Measurements from ENCODE around the gene CFAP61.

The CFAP61 gene

GRCh38 chr20:20020908-20021307, 31.4 kb upstream of the CFAP61 start:
- DNase-seq (ENCODE audit: low spot score in 2 of 2) (no peak), ATAC-seq (no peak)
- Mint-ChIP-seq H3K4me3 (peak overlapping the region; percentile 30), H3K36me3 (peaks cover 59% of the 10 kb centered on the region), H3K4me1 (peaks cover 60% of the 10 kb centered on the region), H3K9me3 (no peaks in the 10 kb centered on the region), H3K27ac (peak overlapping the region; percentile 85)

- H3K4me1 Mint-ChIP-seq: peaks cover 57% of the 10 kb centered on the region
- H3K9me3 Mint-ChIP-seq: no peaks in the 10 kb centered on the region
- H3K27ac Mint-ChIP-seq: peak overlapping the region; percentile 81
- H3K36me3 Mint-ChIP-seq: peaks cover 66% of the 10 kb centered on the region
- H3K4me3 Mint-ChIP-seq: no peak overlapping the region
- no peak for DNase-seq (ENCODE audit: low spot score in 2 of 2)
- no peak for ATAC-seq
Observed at GRCh38 chr20:20021835-20022234, 30.5 kb upstream of the CFAP61 start.

- peak; percentile 75 for ATAC-seq
- H3K4me3 Mint-ChIP-seq: no peak overlapping the region
- peaks cover 53% of the 10 kb centered on the region for H3K4me1 Mint-ChIP-seq
- H3K27ac Mint-ChIP-seq: no peak overlapping the region
- H3K9me3 Mint-ChIP-seq: no peaks in the 10 kb centered on the region
- no peak for DNase-seq (ENCODE audit: low spot score in 2 of 2)
- H3K36me3 Mint-ChIP-seq: peaks cover 69% of the 10 kb centered on the region
Observed at GRCh38 chr20:20022498-20022897, 29.8 kb upstream of the CFAP61 start.

GRCh38 chr20:20023395-20023794, 28.9 kb upstream of the CFAP61 start:
- no peaks in the 10 kb centered on the region for H3K9me3 Mint-ChIP-seq
- H3K27ac Mint-ChIP-seq: peak overlapping the region; percentile 81
- ATAC-seq (no peak), DNase-seq (ENCODE audit: low spot score in 2 of 2) (no peak)
- H3K4me1 Mint-ChIP-seq: peaks cover 45% of the 10 kb centered on the region
- H3K36me3 Mint-ChIP-seq: peaks cover 70% of the 10 kb centered on the region
- no peak overlapping the region for H3K4me3 Mint-ChIP-seq

GRCh38 chr20:20024942-20025341, 27.4 kb upstream of the CFAP61 start:
- peak overlapping the region; percentile 81 for H3K27ac Mint-ChIP-seq
- H3K4me1 Mint-ChIP-seq: peaks cover 30% of the 10 kb centered on the region
- DNase-seq (ENCODE audit: low spot score in 2 of 2) (no peak), ATAC-seq (no peak)
- H3K36me3 Mint-ChIP-seq: peaks cover 73% of the 10 kb centered on the region
- H3K4me3 Mint-ChIP-seq: no peak overlapping the region
- H3K9me3 Mint-ChIP-seq: no peaks in the 10 kb centered on the region

- Mint-ChIP-seq H3K36me3 (peaks cover 91% of the 10 kb centered on the region), H3K4me1 (peaks cover 8% of the 10 kb centered on the region), H3K9me3 (no peaks in the 10 kb centered on the region), H3K27ac (no peak overlapping the region), H3K4me3 (no peak overlapping the region)
- no peak for DNase-seq (ENCODE audit: low spot score in 2 of 2)
- no peak for ATAC-seq
Observed at GRCh38 chr20:20027284-20027683, 25.0 kb upstream of the CFAP61 start.

GRCh38 chr20:20031790-20032189, 20.5 kb upstream of the CFAP61 start:
- no peak overlapping the region for H3K27ac Mint-ChIP-seq
- DNase-seq (ENCODE audit: low spot score in 2 of 2) (no peak), ATAC-seq (no peak)
- no peaks in the 10 kb centered on the region for H3K4me1 Mint-ChIP-seq
- peaks cover 97% of the 10 kb centered on the region for H3K36me3 Mint-ChIP-seq
- no peak overlapping the region for H3K4me3 Mint-ChIP-seq
- H3K9me3 Mint-ChIP-seq: no peaks in the 10 kb centered on the region

GRCh38 chr20:20034486-20034885, 17.8 kb upstream of the CFAP61 start:
- Mint-ChIP-seq H3K36me3 (peaks cover 97% of the 10 kb centered on the region), H3K27ac (no peak overlapping the region), H3K4me1 (no peaks in the 10 kb centered on the region), H3K9me3 (no peaks in the 10 kb centered on the region), H3K4me3 (no peak overlapping the region)
- no peak for DNase-seq (ENCODE audit: low spot score in 2 of 2)
- ATAC-seq: no peak

- no peak for ATAC-seq
- DNase-seq (ENCODE audit: low spot score in 2 of 2): no peak
- H3K4me3 Mint-ChIP-seq: no peak overlapping the region
- H3K27ac Mint-ChIP-seq: peak overlapping the region; percentile 0
- H3K4me1 Mint-ChIP-seq: no peaks in the 10 kb centered on the region
- H3K36me3 Mint-ChIP-seq: peaks cover 98% of the 10 kb centered on the region
- H3K9me3 Mint-ChIP-seq: no peaks in the 10 kb centered on the region
Observed at GRCh38 chr20:20036756-20037155, 15.6 kb upstream of the CFAP61 start.

GRCh38 chr20:20037960-20038359, 14.4 kb upstream of the CFAP61 start:
- DNase-seq (ENCODE audit: low spot score in 2 of 2) (no peak), ATAC-seq (no peak)
- no peaks in the 10 kb centered on the region for H3K4me1 Mint-ChIP-seq
- no peak overlapping the region for H3K27ac Mint-ChIP-seq
- no peaks in the 10 kb centered on the region for H3K9me3 Mint-ChIP-seq
- peaks cover 100% of the 10 kb centered on the region for H3K36me3 Mint-ChIP-seq
- no peak overlapping the region for H3K4me3 Mint-ChIP-seq

GRCh38 chr20:20038586-20038985, 13.7 kb upstream of the CFAP61 start:
- Mint-ChIP-seq H3K9me3 (no peaks in the 10 kb centered on the region), H3K4me1 (no peaks in the 10 kb centered on the region), H3K4me3 (no peak overlapping the region), H3K36me3 (peaks cover 100% of the 10 kb centered on the region), H3K27ac (no peak overlapping the region)
- no peak for DNase-seq (ENCODE audit: low spot score in 2 of 2)
- no peak for ATAC-seq

GRCh38 chr20:20039752-20040387, 12.5 kb upstream of the CFAP61 start:
- H3K36me3 Mint-ChIP-seq: peaks cover 100% of the 10 kb centered on the region
- no peaks in the 10 kb centered on the region for H3K9me3 Mint-ChIP-seq
- no peak overlapping the region for H3K4me3 Mint-ChIP-seq
- H3K4me1 Mint-ChIP-seq: peaks cover 7% of the 10 kb centered on the region
- DNase-seq (ENCODE audit: low spot score in 2 of 2): no peak
- no peak for ATAC-seq
- no peak overlapping the region for H3K27ac Mint-ChIP-seq

- Mint-ChIP-seq H3K4me1 (peaks cover 20% of the 10 kb centered on the region), H3K27ac (peak overlapping the region; percentile 99), H3K36me3 (peaks cover 53% of the 10 kb centered on the region), H3K9me3 (no peaks in the 10 kb centered on the region), H3K4me3 (peak overlapping the region; percentile 99)
- no peak for DNase-seq (ENCODE audit: low spot score in 2 of 2)
- ATAC-seq: peak; percentile 64
Observed at GRCh38 chr20:20051767-20052073, 612 bp upstream of the CFAP61 start.

GRCh38 chr20:20060234-20060998, 8.1 kb downstream of the CFAP61 start:
- Mint-ChIP-seq H3K9me3 (no peaks in the 10 kb centered on the region), H3K4me1 (no peaks in the 10 kb centered on the region), H3K4me3 (no peak overlapping the region), H3K27ac (no peak overlapping the region), H3K36me3 (no peaks in the 10 kb centered on the region)
- ATAC-seq (peak; percentile 37), DNase-seq (ENCODE audit: low spot score in 2 of 2) (no peak)

GRCh38 chr20:20063941-20064702, 11.8 kb downstream of the CFAP61 start:
- no peaks in the 10 kb centered on the region for H3K4me1 Mint-ChIP-seq
- DNase-seq (ENCODE audit: low spot score in 2 of 2) (no peak), ATAC-seq (no peak)
- H3K4me3 Mint-ChIP-seq: no peak overlapping the region
- H3K9me3 Mint-ChIP-seq: no peaks in the 10 kb centered on the region
- H3K36me3 Mint-ChIP-seq: no peaks in the 10 kb centered on the region
- H3K27ac Mint-ChIP-seq: no peak overlapping the region

GRCh38 chr20:20065361-20065760, 13.0 kb downstream of the CFAP61 start:
- Mint-ChIP-seq H3K4me1 (no peaks in the 10 kb centered on the region), H3K36me3 (no peaks in the 10 kb centered on the region), H3K9me3 (no peaks in the 10 kb centered on the region), H3K4me3 (no peak overlapping the region), H3K27ac (no peak overlapping the region)
- DNase-seq (ENCODE audit: low spot score in 2 of 2): no peak
- ATAC-seq: no peak
